PFSK-1 (cell line): ENCODE results near the gene AUTS2.

ENCODE experiments used
- FOXP2 ChIP-seq: optimal IDR thresholded peaks from 2 replicates; pipeline ENCODE3; 2011; ENCODE audit warnings: borderline replicate concordance, control low read depth, inconsistent platforms; ENCODE audit not compliant: insufficient read depth; ENCODE audit errors: extremely low read length, extremely low read depth
- POLR2AphosphoS5 ChIP-seq: IDR thresholded peaks from 2 replicates; pipeline ENCODE4 v1.6.1; 2012; ENCODE audit warnings: low read depth, mild to moderate bottlenecking, control low read depth, low read length, moderate library complexity
- SIN3A ChIP-seq: IDR thresholded peaks from 2 replicates; pipeline ENCODE4 v1.6.1; 2012; ENCODE audit warnings: mild to moderate bottlenecking, low read length, moderate library complexity, borderline replicate concordance; ENCODE audit not compliant: insufficient read depth
- TAF1 ChIP-seq: IDR thresholded peaks from 2 replicates; pipeline ENCODE4 v1.6.1; 2012; ENCODE audit warnings: low read length, control low read depth, borderline replicate concordance; ENCODE audit not compliant: insufficient read depth
- TF ChIP-seq, protein P1 (sequence below), 2 experiments: IDR thresholded peaks; 2 replicates each; pipeline versions ENCODE4 v1.6.1 to v1.8.0; 2011 to 2012; ENCODE audit warnings: low read depth in 2 of 2, low read length in 2 of 2, control low read depth in 1 of 2, inconsistent platforms in 1 of 2, mild to moderate bottlenecking in 1 of 2, moderate library complexity in 1 of 2; ENCODE audit not compliant: insufficient read depth in 1 of 2

DNA sequence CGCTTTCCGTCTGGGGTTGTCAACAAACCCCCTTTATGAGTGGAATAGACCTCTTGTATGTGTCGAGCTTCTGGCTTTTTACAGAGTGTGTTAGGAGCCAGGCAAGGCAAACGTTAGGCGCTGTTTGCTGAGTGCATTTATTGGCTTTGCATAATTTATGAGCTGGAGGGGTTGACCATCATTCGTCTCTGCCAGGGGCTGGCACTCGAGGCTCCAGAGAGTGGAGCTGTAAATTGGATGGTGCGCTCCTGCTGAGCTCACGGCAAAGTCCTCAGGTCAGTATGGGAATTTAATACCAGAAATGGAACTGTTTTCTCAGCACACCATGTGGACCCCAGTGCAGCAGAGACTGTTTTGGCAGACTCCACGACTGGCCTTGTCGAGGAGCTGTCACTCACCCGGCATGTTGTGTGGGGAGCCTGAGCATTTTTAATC is 834.3 kb downstream of the AUTS2 start:
- TF ChIP-seq POLR2AphosphoS5 (no peak), SIN3A (no peak), TAF1 (no peak), FOXP2 (no peak)
- TF ChIP-seq, protein P1, sequence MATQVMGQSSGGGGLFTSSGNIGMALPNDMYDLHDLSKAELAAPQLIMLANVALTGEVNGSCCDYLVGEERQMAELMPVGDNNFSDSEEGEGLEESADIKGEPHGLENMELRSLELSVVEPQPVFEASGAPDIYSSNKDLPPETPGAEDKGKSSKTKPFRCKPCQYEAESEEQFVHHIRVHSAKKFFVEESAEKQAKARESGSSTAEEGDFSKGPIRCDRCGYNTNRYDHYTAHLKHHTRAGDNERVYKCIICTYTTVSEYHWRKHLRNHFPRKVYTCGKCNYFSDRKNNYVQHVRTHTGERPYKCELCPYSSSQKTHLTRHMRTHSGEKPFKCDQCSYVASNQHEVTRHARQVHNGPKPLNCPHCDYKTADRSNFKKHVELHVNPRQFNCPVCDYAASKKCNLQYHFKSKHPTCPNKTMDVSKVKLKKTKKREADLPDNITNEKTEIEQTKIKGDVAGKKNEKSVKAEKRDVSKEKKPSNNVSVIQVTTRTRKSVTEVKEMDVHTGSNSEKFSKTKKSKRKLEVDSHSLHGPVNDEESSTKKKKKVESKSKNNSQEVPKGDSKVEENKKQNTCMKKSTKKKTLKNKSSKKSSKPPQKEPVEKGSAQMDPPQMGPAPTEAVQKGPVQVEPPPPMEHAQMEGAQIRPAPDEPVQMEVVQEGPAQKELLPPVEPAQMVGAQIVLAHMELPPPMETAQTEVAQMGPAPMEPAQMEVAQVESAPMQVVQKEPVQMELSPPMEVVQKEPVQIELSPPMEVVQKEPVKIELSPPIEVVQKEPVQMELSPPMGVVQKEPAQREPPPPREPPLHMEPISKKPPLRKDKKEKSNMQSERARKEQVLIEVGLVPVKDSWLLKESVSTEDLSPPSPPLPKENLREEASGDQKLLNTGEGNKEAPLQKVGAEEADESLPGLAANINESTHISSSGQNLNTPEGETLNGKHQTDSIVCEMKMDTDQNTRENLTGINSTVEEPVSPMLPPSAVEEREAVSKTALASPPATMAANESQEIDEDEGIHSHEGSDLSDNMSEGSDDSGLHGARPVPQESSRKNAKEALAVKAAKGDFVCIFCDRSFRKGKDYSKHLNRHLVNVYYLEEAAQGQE (IDR thresholded peaks at IDR 0.05; ENCODE audit: insufficient read depth in 1 of 2, low read depth in 2 of 2, low read length in 2 of 2) = no peak
